22Rv1 (cell line): ENCODE measurements around the gene HRNR.

Experiments
- CTCF ChIP-seq: fragments of 450-650 bp; IDR thresholded peaks from 2 replicates; pipeline ENCODE4 v1.5.1; 2017; ENCODE audit warnings: mild to moderate bottlenecking
- ZFX ChIP-seq: fragments of 450-650 bp; IDR thresholded peaks from 2 replicates; pipeline ENCODE4 v1.6.1; 2017; ENCODE audit warnings: antibody characterized with exemption, borderline replicate concordance

DNA sequence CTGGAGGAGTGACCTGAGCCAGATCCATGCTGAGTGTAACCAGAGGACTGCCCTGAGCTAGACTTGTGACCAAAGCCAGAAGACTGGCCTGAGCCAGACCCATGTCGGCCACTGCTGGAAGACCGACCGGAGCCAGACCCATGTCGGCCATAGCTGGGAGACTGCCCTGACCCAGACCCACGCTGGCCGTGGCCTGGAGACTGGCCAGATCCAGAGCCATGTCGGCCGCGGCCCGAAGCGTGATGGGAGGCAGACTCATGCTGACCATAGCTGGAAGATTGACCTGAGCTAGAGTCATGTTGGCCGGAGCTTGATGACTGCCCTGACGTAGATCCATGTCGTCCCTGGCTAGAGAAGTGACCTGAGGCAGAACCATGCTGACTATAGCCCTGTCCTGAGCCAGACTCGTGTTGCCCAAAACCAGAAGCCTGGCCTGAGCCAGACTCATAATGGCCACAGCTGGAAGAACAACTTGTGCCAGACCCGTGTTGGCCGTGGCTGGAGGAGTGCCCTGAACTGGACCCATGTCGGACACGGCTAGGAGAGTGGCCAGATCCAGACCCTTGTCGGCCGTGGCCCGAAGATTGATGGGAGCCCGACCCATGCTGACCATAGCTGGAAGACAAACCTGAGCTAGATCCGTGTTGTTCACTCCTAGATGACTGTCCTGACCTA, 5.1 kb downstream of the HRNR start:
- TF ChIP-seq CTCF (no peak), ZFX (no peak)
